ENCODE measurements around the gene AGBL4.

DNA sequence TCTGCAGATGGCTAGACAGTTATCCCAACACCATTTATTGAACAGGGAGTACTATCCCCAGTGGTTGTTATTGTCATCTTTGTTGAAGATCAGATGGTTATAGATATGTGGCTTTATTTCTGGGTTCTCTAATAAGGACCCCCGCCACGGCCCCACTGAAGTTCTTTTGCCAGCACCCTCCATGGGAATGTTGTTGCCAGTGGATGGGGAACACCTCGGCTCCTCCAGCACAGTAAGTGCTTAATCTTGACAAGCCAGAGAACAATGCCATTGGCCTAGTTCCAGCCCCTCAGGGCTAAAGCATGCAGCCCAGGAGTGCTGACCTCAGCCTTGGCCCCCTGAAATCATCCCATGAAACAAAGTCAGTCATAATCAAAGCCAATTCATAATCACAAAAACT lies 337.6 kb downstream of the AGBL4 start:
- TF ChIP-seq, protein P1, sequence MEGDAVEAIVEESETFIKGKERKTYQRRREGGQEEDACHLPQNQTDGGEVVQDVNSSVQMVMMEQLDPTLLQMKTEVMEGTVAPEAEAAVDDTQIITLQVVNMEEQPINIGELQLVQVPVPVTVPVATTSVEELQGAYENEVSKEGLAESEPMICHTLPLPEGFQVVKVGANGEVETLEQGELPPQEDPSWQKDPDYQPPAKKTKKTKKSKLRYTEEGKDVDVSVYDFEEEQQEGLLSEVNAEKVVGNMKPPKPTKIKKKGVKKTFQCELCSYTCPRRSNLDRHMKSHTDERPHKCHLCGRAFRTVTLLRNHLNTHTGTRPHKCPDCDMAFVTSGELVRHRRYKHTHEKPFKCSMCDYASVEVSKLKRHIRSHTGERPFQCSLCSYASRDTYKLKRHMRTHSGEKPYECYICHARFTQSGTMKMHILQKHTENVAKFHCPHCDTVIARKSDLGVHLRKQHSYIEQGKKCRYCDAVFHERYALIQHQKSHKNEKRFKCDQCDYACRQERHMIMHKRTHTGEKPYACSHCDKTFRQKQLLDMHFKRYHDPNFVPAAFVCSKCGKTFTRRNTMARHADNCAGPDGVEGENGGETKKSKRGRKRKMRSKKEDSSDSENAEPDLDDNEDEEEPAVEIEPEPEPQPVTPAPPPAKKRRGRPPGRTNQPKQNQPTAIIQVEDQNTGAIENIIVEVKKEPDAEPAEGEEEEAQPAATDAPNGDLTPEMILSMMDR (IDR thresholded peaks at IDR 0.05), result no peak
- no peak for TF ChIP-seq POLR2A (IDR thresholded peaks at IDR 0.05)
